ENCODE measurements around the gene RRM2.

RRM2 gene

GRCh38 chr2:10124538-10125045 is 2.1 kb downstream of the RRM2 start:
- TF ChIP-seq POLR2AphosphoS5 (IDR thresholded peaks at IDR 0.05; ENCODE audit: low read depth) (no peak), GABPA (IDR thresholded peaks at IDR 0.05; ENCODE audit: low read depth) (no peak), CTCF (IDR thresholded peaks at IDR 0.05; ENCODE audit: insufficient read depth, low read length) (no peak)
- DNase-seq (ENCODE audit: low read depth in 1 of 2, low spot score in 1 of 2), result peak in 1 of 2 experiments; percentile 72
- no peaks in the 10 kb centered on the region for H3K27me3 ChIP-seq (ENCODE audit: insufficient read depth, poor library complexity, severe bottlenecking)
- H3K4me3 ChIP-seq (replicated peaks; ENCODE audit: insufficient read depth, low read length), result peak overlapping the region; percentile 63
- H3K27ac ChIP-seq (replicated peaks), result peak overlapping the region; percentile 98

- no peak for DNase-seq (ENCODE audit: low read depth in 1 of 2, low spot score in 1 of 2)
- H3K4me3 ChIP-seq (replicated peaks; ENCODE audit: insufficient read depth, low read length), result no peak overlapping the region
- H3K27me3 ChIP-seq (ENCODE audit: insufficient read depth, poor library complexity, severe bottlenecking), result no peaks in the 10 kb centered on the region
- H3K27ac ChIP-seq (replicated peaks), result peak overlapping the region; percentile 98; the same call in 1 of the 2 replicates
- TF ChIP-seq POLR2AphosphoS5 (IDR thresholded peaks at IDR 0.05; ENCODE audit: low read depth), result peak; percentile 42; the same call in 1 of the 2 replicates
- no peak for TF ChIP-seq CTCF (IDR thresholded peaks at IDR 0.05; ENCODE audit: insufficient read depth, low read length)
These were observed 3.5 kb downstream of the RRM2 start for GRCh38 chr2:10125842-10126631.

- Histone ChIP-seq H3K27me3 (ENCODE audit: insufficient read depth, poor library complexity, severe bottlenecking) (no peaks in the 10 kb centered on the region), H3K4me3 (replicated peaks; ENCODE audit: insufficient read depth, low read length) (no peak overlapping the region), H3K27ac (replicated peaks) (no peak overlapping the region)
- no peak for DNase-seq (ENCODE audit: low read depth in 1 of 2, low spot score in 1 of 2)
- TF ChIP-seq POLR2AphosphoS5 (IDR thresholded peaks at IDR 0.05; ENCODE audit: low read depth), result no peak
- no peak for TF ChIP-seq CTCF (IDR thresholded peaks at IDR 0.05; ENCODE audit: insufficient read depth, low read length)
These were observed 4.1 kb downstream of the RRM2 start for GRCh38 chr2:10126632-10127026.

GRCh38 chr2:10128420-10128819 is 5.9 kb downstream of the RRM2 start:
- no peak for DNase-seq (ENCODE audit: low read depth in 1 of 2, low spot score in 1 of 2)
- no peak for TF ChIP-seq CTCF (IDR thresholded peaks at IDR 0.05; ENCODE audit: insufficient read depth, low read length)
- peak; percentile 52 for TF ChIP-seq POLR2AphosphoS5 (IDR thresholded peaks at IDR 0.05; ENCODE audit: low read depth)
- Histone ChIP-seq H3K27me3 (ENCODE audit: insufficient read depth, poor library complexity, severe bottlenecking) (no peaks in the 10 kb centered on the region), H3K27ac (replicated peaks) (no peak overlapping the region), H3K4me3 (replicated peaks; ENCODE audit: insufficient read depth, low read length) (no peak overlapping the region)

- DNase-seq (ENCODE audit: low read depth in 1 of 2, low spot score in 1 of 2), result no peak
- H3K27ac ChIP-seq (replicated peaks), result no peak overlapping the region
- no peaks in the 10 kb centered on the region for H3K27me3 ChIP-seq (ENCODE audit: insufficient read depth, poor library complexity, severe bottlenecking)
- no peak for TF ChIP-seq SPI1 (IDR thresholded peaks at IDR 0.05; ENCODE audit: borderline replicate concordance, low read depth)
- no peak for TF ChIP-seq GABPA (IDR thresholded peaks at IDR 0.05; ENCODE audit: low read depth)
- no peak for TF ChIP-seq REST (IDR thresholded peaks at IDR 0.05; ENCODE audit: insufficient replicate concordance, low read depth)
- TF ChIP-seq CTCF (IDR thresholded peaks at IDR 0.05; ENCODE audit: insufficient read depth, low read length), result no peak
- TF ChIP-seq POLR2AphosphoS5 (IDR thresholded peaks at IDR 0.05; ENCODE audit: low read depth), result no peak
- no peak overlapping the region for H3K4me3 ChIP-seq (replicated peaks; ENCODE audit: insufficient read depth, low read length)
These were observed 7.0 kb downstream of the RRM2 start for GRCh38 chr2:10129490-10129889.
